PC-3 (cell line): ENCODE data around the gene GNAZ. TPM values are rescaled to one million over a fixed set of nuclear protein-coding genes. Genes with fewer than 3 reads are reported as not detected.

Experiments used
- ATAC-seq: fragments of 200-7000 bp; cut with Tn5 transposase; 2 replicates; pipeline ENCODE4 v1.9.1; 2020; ENCODE audit warnings: mild to moderate bottlenecking, moderate library complexity
- BruUV-seq: library from RNA; stranded (reverse); fragments of 400-500 nt; replicated peaks from 2 replicates; lab custom pipeline; 2021; lab: Mats Ljungman, UMichigan
- CTCF ChIA-PET: fragments of 300-600 bp; sonication (Branson Sonifier 250); formaldehyde crosslinking; loops from one replicate; lab custom pipeline; 2022; ENCODE audit warnings: antibody characterized with exemption; lab: Charles Lee
- POLR2A ChIA-PET: fragments of 300-600 bp; sonication (Branson Sonifier 250); formaldehyde crosslinking; loops from one replicate; lab custom pipeline; 2022; ENCODE audit warnings: antibody characterized with exemption; ENCODE audit not compliant: unreplicated experiment; lab: Charles Lee
- DNase-seq: peaks from one replicate; pipeline ENCODE4 v3.0.0-alpha.2; 2015
- H2AFZ ChIP-seq: fragments of 300-600 bp; sonication (generic); 2 replicates; pipeline ENCODE4 v1.6.0; 2016; ENCODE audit warnings: antibody characterized with exemption, low read length
- H3F3A ChIP-seq: fragments of 300-600 bp; sonication (generic); one replicate; pipeline ENCODE4 v1.6.0; 2017; ENCODE audit warnings: antibody characterized with exemption, low read length, control low read depth, mild to moderate bottlenecking; ENCODE audit not compliant: unreplicated experiment
- H3K27ac ChIP-seq: fragments of 300-600 bp; sonication (generic); 2 replicates; pipeline ENCODE4 v1.5.1; 2016; ENCODE audit warnings: mild to moderate bottlenecking, low read length
- H3K27me3 ChIP-seq: fragments of 300-600 bp; sonication (generic); 2 replicates; pipeline ENCODE4 v1.6.1; 2016; ENCODE audit warnings: low read length, mixed read lengths
- H3K36me3 ChIP-seq: fragments of 300-600 bp; sonication (generic); 2 replicates; pipeline ENCODE4 v1.6.1; 2016; ENCODE audit warnings: low read depth, mixed run types, low read length, mixed read lengths
- H3K4me1 ChIP-seq: fragments of 300-600 bp; sonication (generic); 2 replicates; pipeline ENCODE4 v1.5.1; 2016; ENCODE audit warnings: low read length; ENCODE audit not compliant: insufficient read depth
- H3K4me2 ChIP-seq: fragments of 300-600 bp; sonication (generic); 2 replicates; pipeline ENCODE4 v1.6.0; 2016; ENCODE audit warnings: low read length
- H3K4me3 ChIP-seq: fragments of 300-600 bp; sonication (generic); 2 replicates; pipeline ENCODE4 v1.5.1; 2016; ENCODE audit warnings: mild to moderate bottlenecking, low read length, mixed read lengths
- H3K79me2 ChIP-seq: fragments of 300-600 bp; sonication (generic); 2 replicates; pipeline ENCODE4 v1.6.1; 2017; ENCODE audit warnings: low read length, mixed read lengths
- H3K9ac ChIP-seq: fragments of 300-600 bp; sonication (generic); 2 replicates; pipeline ENCODE4 v1.6.0; 2016; ENCODE audit warnings: mild to moderate bottlenecking, low read length
- H3K9me2 ChIP-seq: fragments of 300-600 bp; sonication (generic); replicated peaks from 2 replicates; pipeline ENCODE4 v1.6.1; 2016; ENCODE audit warnings: mixed run types, low read length, mixed read lengths
- H3K9me3 ChIP-seq: fragments of 300-600 bp; sonication (generic); 2 replicates; pipeline ENCODE4 v1.6.1; 2016; ENCODE audit warnings: low read length, mixed read lengths
- H4K20me1 ChIP-seq: fragments of 300-600 bp; sonication (generic); 2 replicates; pipeline ENCODE4 v1.6.1; 2016; ENCODE audit warnings: low read length, mixed read lengths
- CTCF ChIP-seq: fragments of 300-600 bp; sonication (generic); conservative IDR thresholded peaks from 2 replicates; pipeline ENCODE4 v1.5.1; 2017; ENCODE audit warnings: antibody characterized with exemption, low read depth, mild to moderate bottlenecking, low read length
- EZH2 ChIP-seq: fragments of 300-600 bp; sonication (generic); IDR thresholded peaks from one replicate; pipeline ENCODE4 v1.6.1; 2017; ENCODE audit warnings: antibody characterized with exemption, mild to moderate bottlenecking, low read length; ENCODE audit not compliant: unreplicated experiment
- EZH2phosphoT487 ChIP-seq: fragments of 300-600 bp; sonication (generic); IDR thresholded peaks from 2 replicates; pipeline ENCODE4 v1.6.1; 2018; ENCODE audit warnings: mild to moderate bottlenecking, antibody characterized with exemption, low read length, borderline replicate concordance
- intact Hi-C: fragments of 100-400 bp; cut with micrococcal nuclease; formaldehyde crosslinking; loops from 2 replicates; pipeline ENCODE4 v1.9.0; 2023
- total RNA-seq: library from RNA; depleted of rRNA; stranded (reverse); fragments of >200 nt; gene quantifications from 2 replicates; pipeline ENCODE4 v1.2.3, GENCODE V29; 2014

GNAZ gene
- total RNA-seq, 1 experiment from 2014 or later = 14.4 TPM

DNA sequence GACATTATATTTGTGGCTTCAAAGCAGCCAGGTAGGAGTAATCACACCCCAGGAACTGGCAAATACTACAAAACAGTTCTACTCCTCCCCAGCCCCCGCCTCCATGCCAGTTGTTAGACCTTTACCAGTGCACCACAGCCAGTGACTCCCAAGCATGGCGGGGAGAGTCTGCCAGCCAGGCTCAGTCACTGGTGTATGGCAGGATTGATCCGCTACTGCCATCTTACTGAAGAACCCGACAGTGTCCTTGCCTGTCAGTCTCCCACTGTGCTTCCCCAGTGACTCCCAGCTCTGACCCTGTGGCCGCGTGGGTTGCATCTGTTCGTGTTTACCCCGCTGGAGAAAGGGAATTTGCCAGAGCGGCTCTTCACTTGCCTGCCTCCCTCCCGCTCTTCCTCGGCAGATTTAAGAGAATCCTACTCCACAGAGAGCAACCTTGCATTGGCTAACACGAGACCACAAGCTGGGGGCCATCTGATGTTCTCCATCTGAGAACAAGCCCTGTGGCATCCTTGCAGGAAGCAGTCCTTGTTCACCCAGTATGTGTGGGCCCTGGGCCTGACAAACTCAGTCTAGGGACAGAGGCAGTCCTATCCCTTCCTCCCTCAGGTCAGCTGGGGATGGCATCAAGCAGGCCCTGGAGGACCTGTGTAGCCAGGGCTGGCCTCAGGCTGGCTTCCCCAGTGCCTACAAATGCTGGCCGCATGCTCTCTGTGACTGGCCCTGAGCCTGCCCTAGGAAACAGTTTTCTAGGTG, 33.1 kb downstream of the GNAZ start:
- H2AFZ ChIP-seq = no peak overlapping the region

GRCh38 chr22:23104187-23104971, 34.1 kb downstream of the GNAZ start:
- H3K79me2 ChIP-seq = no peaks in the 10 kb centered on the region
- H4K20me1 ChIP-seq = no peaks in the 10 kb centered on the region
- no peaks in the 10 kb centered on the region for H3F3A ChIP-seq
- H3K27ac ChIP-seq = no peak overlapping the region
- ChIA-PET CTCF (no interaction called here), POLR2A (no interaction called here)
- H3K9me2 ChIP-seq = no peaks in the 10 kb centered on the region
- H3K4me2 ChIP-seq = no peak overlapping the region
- H3K4me1 ChIP-seq = no peaks in the 10 kb centered on the region
- H3K36me3 ChIP-seq = no peaks in the 10 kb centered on the region
- H3K27me3 ChIP-seq = no peaks in the 10 kb centered on the region
- ATAC-seq (no peak), DNase-seq (no peak)
- no peak overlapping the region for H2AFZ ChIP-seq
- no peak for TF ChIP-seq CTCF
- TF ChIP-seq EZH2phosphoT487 = no peak
- no peak for TF ChIP-seq EZH2
- no peak overlapping the region for H3K4me3 ChIP-seq
- intact Hi-C loops = no loop called here
- no peaks in the 10 kb centered on the region for H3K9me3 ChIP-seq
- no peak overlapping the region for H3K9ac ChIP-seq
- BruUV-seq = no TSS peak

More for the DNA sequence above, 33.1 kb downstream of the GNAZ start:
- DNase-seq (no peak), ATAC-seq (no peak)
- H3K4me2 ChIP-seq = no peak overlapping the region
- POLR2A ChIA-PET = no interaction called here
- no peaks in the 10 kb centered on the region for H3K9me3 ChIP-seq
- TF ChIP-seq EZH2 (no peak), EZH2phosphoT487 (no peak), CTCF (no peak)
- H3F3A ChIP-seq = no peaks in the 10 kb centered on the region
- no peak overlapping the region for H3K27ac ChIP-seq
- no peaks in the 10 kb centered on the region for H3K4me1 ChIP-seq
- intact Hi-C loops = no loop called here
- H3K36me3 ChIP-seq = no peaks in the 10 kb centered on the region
- H3K9ac ChIP-seq = no peak overlapping the region
- no peaks in the 10 kb centered on the region for H3K9me2 ChIP-seq
- no peak overlapping the region for H3K4me3 ChIP-seq
- CTCF ChIA-PET = no interaction called here
- no peaks in the 10 kb centered on the region for H3K27me3 ChIP-seq
- no TSS peak for BruUV-seq
- H3K79me2 ChIP-seq = no peaks in the 10 kb centered on the region
- H4K20me1 ChIP-seq = no peaks in the 10 kb centered on the region

DNA sequence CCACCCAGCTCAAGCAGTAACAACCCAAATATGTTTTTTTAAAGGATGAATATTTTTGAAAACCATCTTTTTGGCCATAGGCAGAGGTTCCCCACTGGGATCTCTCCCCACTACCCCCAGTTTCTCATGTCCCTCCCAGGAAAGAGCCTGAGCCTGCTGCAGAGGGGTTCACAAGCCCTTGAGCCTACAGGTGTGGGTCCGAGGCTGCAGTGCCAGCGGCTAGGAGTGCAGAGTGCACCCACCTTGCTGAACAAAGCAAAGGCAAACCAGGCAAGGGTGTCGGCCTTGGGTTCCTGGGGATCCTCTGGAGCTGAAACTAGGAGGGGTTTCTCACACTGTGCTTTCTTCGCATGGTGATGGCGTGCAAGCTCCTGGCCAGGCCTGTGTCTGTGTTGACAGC, 35.0 kb downstream of the GNAZ start:
- Histone ChIP-seq H3K4me2 (no peak overlapping the region), H3K9ac (no peak overlapping the region), H3K27ac (no peak overlapping the region), H3K79me2 (no peaks in the 10 kb centered on the region), H3K27me3 (no peaks in the 10 kb centered on the region), H3K4me1 (no peaks in the 10 kb centered on the region), H3K4me3 (no peak overlapping the region), H3K9me2 (no peaks in the 10 kb centered on the region), H2AFZ (no peak overlapping the region), H3K36me3 (no peaks in the 10 kb centered on the region), H3K9me3 (no peaks in the 10 kb centered on the region), H4K20me1 (no peaks in the 10 kb centered on the region), H3F3A (no peaks in the 10 kb centered on the region)
- DNase-seq = no peak
- no TSS peak for BruUV-seq
- CTCF ChIA-PET = no interaction called here
- POLR2A ChIA-PET = no interaction called here
- intact Hi-C loops = no loop called here
- no peak for TF ChIP-seq EZH2
- no peak for TF ChIP-seq EZH2phosphoT487
- no peak for ATAC-seq
